Spleen (tissue), 7 donors: ENCODE results near the gene PKM.

Source experiments
- CTCF ChIP-seq, 11 experiments: fragments of 200-600 bp in 7 of 11; fragments of 450-650 bp in 4 of 11; sonication (generic) in 4 of 11; IDR thresholded peaks in 8 of 11; conservative IDR thresholded peaks in 3 of 11; 1 replicate in 7 of 11; 2 replicates in 4 of 11; pipeline versions ENCODE4 v1.4.0 to v1.8.0; 2016 to 2021; ENCODE audit warnings: antibody characterized with exemption in 11 of 11, inconsistent platforms in 4 of 11, mild to moderate bottlenecking in 1 of 11
- POLR2AphosphoS5 ChIP-seq, 3 donors: sonication (generic); formaldehyde crosslinking; IDR thresholded peaks; one replicate each; pipeline ENCODE4 v1.5.1; 2017; ENCODE audit warnings: antibody characterized with exemption in 3 of 3
- donor health status: DM: no; HTN: no; CAD: no; lungs with moderate emphysema.
- donor health status: DM: no; HTN: no; CAD: no.
- donor health status: DM: no; HTN: no; CAD: no.

GRCh38 chr15:72174551-72175165 lies 56.3 kb downstream of the PKM start:
- TF ChIP-seq CTCF (IDR thresholded peaks at IDR 0.05 in 8 of 11, conservative IDR thresholded peaks at IDR 0.05 in 3 of 11): no peak
- TF ChIP-seq POLR2AphosphoS5 (IDR thresholded peaks at IDR 0.05): no peak
